ENCODE measurements around the gene ABHD3. TPM values are rescaled to one million over a fixed set of nuclear protein-coding genes. Genes with fewer than 3 reads are reported as not detected.

The ABHD3 gene
- total and polyA plus RNA-seq, 2 of the 8 experiments (the other 6 are each of a cell fraction or from before 2014, with no cell fraction given): 8.4 to 12.1 TPM

DNA sequence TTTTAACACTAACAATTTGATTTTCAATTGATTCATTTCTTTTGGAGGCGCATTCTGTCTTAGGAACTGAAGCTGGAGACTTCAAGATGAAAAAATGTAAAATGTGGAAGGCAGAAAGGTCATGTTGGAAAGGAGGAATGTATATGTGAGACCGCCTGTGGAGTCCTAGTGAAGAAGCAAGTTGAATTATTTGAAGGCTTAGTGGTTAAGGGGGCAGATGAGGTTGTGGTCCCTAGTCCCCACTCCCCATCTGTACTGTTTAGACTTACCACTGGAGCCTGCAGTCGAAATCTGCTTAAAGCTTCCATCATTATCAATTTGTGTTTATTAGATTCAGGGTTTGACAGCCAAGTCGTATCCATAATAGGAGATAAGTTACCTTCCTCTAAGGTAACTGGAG, 20.6 kb upstream of the ABHD3 start:
- WGBS, 2 experiments (ENCODE audit: extremely low coverage in 1 of 2, insufficient coverage in 1 of 2, insufficient read length in 1 of 2, insufficient replicate concordance in 2 of 2, low coverage in 1 of 2, low lambda C conversion rate in 2 of 2, missing lambda C conversion rate in 1 of 2): 86% methylated on average over 4 of the region's 4 CpGs; no CpG with 5 or more reads in 1 of the 2 experiments
- ChIA-PET POLR2A (ENCODE audit: partially characterized antibody) (interaction anchor here (0.9 kb wide), 1 partner anchor 110 kb away, joined by 3 read pairs; no protein-coding TSS in a partner anchor), CTCF (ENCODE audit: partially characterized antibody) (interaction anchor here (0.7 to 1.7 kb wide), 3 partner anchors 10 to 125 kb away, joined by 3 to 7 read pairs (median 3); partner anchors contain the start of gene ESCO1)
- Histone ChIP-seq H2BK15ac (ENCODE audit: low read length) (no peak overlapping the region), H4K5ac (ENCODE audit: insufficient read length, low read depth, low read length) (no peak overlapping the region), H3K79me1 (ENCODE audit: low read depth, low read length) (no peaks in the 10 kb centered on the region), H3K4me1 (replicated peaks in 1 of 4; ENCODE audit: control insufficient read depth in 3 of 4, insufficient read depth in 4 of 4, low read length in 3 of 4) (no peaks in the 10 kb centered on the region), H3K4me2 (ENCODE audit: insufficient read depth in 1 of 2, low read depth in 2 of 2, low read length in 2 of 2) (no peak overlapping the region), H2BK20ac (ENCODE audit: low read length) (no peak overlapping the region), H3K23me2 (ENCODE audit: low read depth, low read length) (no peaks in the 10 kb centered on the region), H3K18ac (ENCODE audit: extremely low read depth, low read length) (no peak overlapping the region), H3K9ac (replicated peaks in 1 of 4; ENCODE audit: extremely low read depth in 1 of 4, low read depth in 3 of 4, low read length in 3 of 4) (no peak overlapping the region), H3K27ac (ENCODE audit: low read depth, low read length) (no peak overlapping the region), H2BK12ac (ENCODE audit: low read depth, low read length) (no peak overlapping the region), H3K79me2 (ENCODE audit: control insufficient read depth in 1 of 2, insufficient read depth in 2 of 2, low read length in 2 of 2) (no peaks in the 10 kb centered on the region), H4K8ac (ENCODE audit: extremely low read depth, insufficient read depth, low read length) (no peak overlapping the region), H4K91ac (replicated peaks; ENCODE audit: insufficient read length, low read length) (no peak overlapping the region), H3K4me3 (ENCODE audit: extremely low read depth in 1 of 4, insufficient read depth in 2 of 4, low read depth in 3 of 4, low read length in 4 of 4) (no peak overlapping the region), H2AFZ (ENCODE audit: low read length) (no peak overlapping the region), H3K23ac (ENCODE audit: insufficient read length) (no peak overlapping the region), H3K9me3 (ENCODE audit: insufficient read depth in 2 of 2, low read depth in 1 of 2, low read length in 1 of 2) (no peaks in the 10 kb centered on the region), H3K14ac (ENCODE audit: insufficient read length) (no peak overlapping the region), H3K4ac (replicated peaks; ENCODE audit: insufficient read length, low read depth, low read length) (no peak overlapping the region), H4K20me1 (replicated peaks in 1 of 2; ENCODE audit: control insufficient read depth in 1 of 2, insufficient read depth in 2 of 2, low read length in 2 of 2) (no peaks in the 10 kb centered on the region), H2BK120ac (replicated peaks; ENCODE audit: low read depth, low read length) (no peak overlapping the region), H3K36me3 (ENCODE audit: control insufficient read depth in 2 of 4, insufficient read depth in 4 of 4, low read length in 3 of 4) (no peaks in the 10 kb centered on the region), H3K27me3 (replicated peaks in 1 of 4; ENCODE audit: control insufficient read depth in 3 of 4, extremely low read depth in 1 of 4, insufficient read depth in 3 of 4, low read length in 3 of 4) (no peaks in the 10 kb centered on the region), H2AK5ac (ENCODE audit: low read depth, low read length) (no peak overlapping the region), H2BK5ac (ENCODE audit: low read depth, low read length) (no peak overlapping the region), H3K56ac (replicated peaks; ENCODE audit: insufficient read length, low read depth, low read length) (no peak overlapping the region)
- FAIRE-seq (no peak), DNase-seq (ENCODE audit: low read depth in 1 of 2, low spot score in 2 of 2) (no peak)
- TF ChIP-seq JUND (IDR thresholded peaks at IDR 0.05; ENCODE audit: low read length) (no peak), HDAC6 (IDR thresholded peaks at IDR 0.05; ENCODE audit: low read depth, low read length) (no peak), BCL11A (IDR thresholded peaks at IDR 0.05; ENCODE audit: low read depth in 2 of 2, low read length in 2 of 2) (no peak)

Measured in H1 (cell line).